ENCODE data around the gene MTHFR.

MTHFR gene

DNA sequence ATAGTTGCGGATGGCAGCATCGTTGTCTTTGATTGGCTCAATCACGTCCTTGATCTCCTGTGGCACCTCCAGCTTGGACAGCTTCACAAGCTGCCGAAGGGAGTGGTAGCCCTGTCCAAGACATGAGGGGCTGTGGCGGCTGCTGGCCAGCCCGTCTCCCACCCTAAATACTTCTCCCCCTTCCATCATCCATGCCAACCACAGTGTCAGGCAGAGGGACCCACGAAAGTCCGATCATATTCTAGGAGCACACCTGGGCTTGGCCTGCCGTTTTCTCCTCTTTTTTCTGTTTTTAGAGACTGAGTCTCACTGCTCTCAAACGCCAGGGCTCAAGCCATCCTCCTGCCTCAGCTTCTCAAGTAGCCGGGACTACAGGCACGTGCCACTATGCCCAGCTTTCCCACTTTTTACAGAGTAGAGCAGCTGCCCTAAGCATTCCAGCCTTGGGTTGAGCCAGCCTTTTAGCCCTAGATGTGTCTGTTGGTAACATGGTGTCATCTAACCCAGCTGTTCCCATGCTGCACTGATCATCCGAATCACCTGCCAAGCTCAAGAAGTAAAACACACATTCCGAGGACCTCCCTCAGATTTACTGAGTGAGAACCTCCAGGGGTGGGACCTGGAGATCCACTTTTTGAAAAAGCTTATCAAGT lies 10.4 kb downstream of the MTHFR start:
- DNase-seq: no peak

DNA sequence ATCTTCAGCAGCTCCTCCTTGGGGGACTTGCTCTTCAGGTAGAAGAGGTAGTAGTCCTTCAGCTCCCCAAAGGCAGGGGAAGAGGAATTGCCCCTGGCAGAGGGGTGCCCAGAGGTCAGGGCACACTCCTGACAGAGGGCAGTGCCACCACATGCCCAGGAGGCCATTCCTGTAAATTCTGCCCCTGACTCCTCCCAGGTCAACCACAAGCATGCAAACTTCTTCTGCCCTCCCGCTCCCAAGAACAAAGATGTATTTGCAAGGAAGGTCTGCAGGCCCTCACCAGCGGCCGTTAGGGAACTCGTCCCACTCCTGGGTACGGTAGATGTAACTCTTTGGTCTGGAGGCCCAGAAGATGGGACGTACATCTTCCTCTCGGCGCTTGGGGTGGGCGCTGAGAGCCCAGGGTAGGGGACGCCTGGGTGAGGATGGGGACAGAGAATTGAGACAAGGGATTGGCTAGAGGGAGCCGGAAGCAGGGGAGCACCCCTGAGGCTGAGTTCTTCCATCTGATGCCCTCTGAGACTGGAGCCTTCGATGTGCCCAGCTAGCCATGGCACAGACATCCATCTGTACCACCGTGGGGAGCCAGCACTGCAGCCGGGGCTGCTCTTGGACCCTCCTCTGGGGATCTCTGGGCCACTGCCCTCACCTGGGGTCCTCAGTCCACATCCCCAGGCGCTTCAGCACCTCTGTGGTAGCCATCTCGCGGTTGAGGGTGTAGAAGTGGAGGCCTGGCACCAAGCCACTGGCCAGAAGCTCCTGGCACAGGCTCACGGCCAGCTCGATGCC lies 11.1 kb downstream of the MTHFR start:
- DNase-seq: no peak

DNA sequence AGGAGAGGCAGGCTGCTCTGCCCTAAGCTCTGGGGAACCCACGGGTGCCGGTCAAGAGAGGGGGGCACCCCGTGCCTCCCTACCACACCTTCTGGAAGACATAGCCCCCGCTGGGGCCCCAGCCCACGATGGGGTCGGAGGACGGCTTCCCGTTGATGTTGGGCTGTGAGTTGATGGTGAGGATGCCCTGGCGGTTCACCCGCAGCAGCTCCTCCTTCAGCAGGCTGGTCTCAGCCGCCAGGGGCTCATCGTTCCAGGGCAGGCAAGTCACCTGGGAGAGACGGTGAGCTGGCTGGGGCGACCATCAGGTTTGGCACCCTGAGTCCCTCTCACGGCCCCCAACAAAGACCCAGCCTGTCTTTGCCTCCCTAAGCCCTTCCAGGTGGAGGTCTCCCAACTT lies 11.9 kb downstream of the MTHFR start:
- DNase-seq: no peak

GRCh38 chr1:11792106-11792505 lies 13.7 kb downstream of the MTHFR start:
- no peak for DNase-seq

DNA sequence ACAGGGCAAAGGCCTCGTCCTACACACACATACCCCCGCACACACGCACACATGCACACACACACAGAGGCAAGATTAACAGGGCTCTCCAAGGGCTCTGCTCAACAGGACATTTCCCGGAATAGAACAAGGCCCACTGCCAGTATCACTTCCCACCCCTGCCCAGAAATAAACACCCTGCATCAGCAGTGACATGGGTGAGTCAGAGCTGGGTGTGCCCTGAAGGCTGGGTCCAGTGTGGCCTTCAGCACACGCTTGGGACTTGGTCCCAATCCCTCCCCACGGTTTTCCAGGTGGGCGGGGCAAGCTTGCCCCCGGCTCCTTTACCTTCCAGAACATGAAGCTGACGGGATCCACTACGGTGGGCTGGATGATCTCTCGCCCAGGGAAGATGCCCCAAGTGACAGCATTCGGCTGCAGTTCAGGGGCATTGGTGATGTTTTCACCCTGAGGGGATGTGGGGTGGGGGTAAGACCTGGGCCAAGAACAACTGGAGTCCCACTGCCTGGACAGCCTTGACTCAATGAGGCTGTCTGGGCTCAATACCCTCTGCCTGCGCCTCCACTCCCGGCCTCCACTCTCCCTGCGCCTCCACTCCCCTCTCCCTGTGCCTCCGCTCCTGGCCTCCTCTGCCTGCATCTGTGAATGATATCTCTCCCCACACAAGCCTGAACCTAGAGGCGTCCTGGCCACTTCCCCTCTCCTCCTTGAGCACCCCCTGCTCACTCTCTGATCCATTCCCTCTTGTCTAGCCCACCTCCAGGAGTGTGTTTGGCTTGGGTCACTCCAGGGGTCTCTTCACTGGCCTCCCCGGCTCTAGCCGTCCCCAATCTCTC lies 14.7 kb downstream of the MTHFR start:
- DNase-seq: no peak

DNA sequence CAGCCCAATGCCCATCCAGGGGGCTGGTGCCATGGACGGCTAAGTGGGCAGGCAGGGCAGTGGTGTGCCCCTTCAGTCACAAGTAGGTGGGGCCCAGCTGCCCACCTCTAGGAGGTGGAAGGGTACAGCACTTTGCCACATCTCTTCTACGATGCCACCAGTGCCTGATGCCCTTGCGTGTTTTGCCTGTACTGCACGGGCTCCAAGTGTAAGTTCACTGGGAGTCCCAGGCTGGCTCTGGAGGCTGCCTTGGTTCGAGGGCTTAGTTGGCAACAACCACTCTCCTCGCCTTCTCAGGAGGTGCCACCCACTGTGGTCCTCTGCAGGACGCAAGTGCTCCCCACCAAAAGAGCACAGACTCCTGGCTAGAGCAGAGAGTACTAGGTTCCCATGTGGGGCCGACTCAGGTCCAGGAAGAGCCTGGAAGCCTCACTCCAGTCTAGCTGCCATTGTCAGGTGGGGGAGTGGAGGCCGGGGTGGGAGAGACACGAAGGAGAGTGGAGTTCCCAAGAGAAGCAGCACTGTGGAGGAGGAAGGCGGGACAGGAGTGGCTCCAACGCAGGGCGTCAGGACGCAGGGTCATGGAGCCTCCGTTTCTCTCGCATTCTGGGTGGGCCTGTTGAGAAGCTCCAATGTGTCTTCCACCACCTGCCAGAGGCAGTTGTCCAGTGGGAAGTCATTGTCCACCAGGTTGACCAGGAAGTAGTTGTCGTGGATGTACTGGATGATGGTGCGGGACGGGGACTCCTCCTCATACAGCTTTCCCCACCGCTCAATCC lies 15.5 kb downstream of the MTHFR start:
- no peak for DNase-seq

GRCh38 chr1:11789126-11790067 lies 16.4 kb downstream of the MTHFR start:
- no peak for DNase-seq

DNA sequence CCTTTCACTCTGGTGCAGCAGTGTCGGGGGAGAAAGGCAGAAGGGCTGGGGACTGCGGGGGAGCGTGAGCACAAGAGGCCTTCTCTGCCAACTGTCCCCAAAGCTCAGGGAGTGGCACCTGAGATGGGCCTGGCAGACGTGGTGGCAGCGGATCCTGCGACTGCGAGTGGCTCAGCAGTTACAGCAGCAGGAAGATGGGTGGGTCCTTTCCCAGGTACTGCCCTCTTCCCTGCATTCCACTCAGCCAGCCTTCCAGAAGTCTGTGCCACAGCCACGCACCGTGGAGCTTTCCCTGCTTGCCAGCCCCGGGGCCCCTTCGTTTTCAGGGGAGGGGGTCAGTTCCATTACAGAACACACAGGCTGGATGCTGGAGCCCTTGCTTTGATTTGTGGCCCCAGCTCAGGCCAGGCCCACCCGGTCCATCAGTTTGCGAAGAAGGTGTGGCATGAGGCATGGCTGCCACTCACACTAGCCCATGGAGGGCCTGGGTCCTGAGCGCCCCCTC lies 17.2 kb downstream of the MTHFR start:
- no peak for DNase-seq

- DNase-seq: no peak
Observed at GRCh38 chr1:11787804-11788436, 17.8 kb downstream of the MTHFR start.

DNA sequence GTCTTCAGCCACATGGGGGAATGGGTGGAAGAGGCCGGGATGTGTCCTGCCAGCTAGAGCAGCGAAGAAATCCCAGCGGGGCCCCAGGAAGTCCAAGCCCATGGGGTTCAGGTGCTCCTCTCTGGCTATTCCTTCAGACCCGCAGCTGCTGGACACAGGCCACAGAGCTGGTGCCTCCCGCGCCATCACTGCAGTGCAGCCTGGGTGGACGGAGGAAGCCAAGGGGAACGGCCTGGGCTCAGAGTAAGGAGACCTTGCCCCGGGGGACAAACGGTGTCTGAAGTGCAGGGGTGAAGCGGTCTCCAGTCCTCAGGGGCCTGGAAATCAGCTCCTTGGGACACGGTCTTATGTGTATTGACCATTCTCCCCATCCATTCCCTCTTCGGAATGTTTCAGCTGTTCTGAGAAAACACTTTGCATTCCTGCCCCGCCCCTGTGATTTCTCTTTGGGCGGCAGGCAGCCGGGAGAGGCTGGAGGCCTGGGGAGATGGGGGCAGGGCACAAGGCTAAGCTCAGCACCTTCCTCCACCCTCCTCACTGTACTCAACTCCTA lies 18.4 kb downstream of the MTHFR start:
- DNase-seq: no peak

GRCh38 chr1:11786168-11786567 lies 19.6 kb downstream of the MTHFR start:
- DNase-seq: no peak

DNA sequence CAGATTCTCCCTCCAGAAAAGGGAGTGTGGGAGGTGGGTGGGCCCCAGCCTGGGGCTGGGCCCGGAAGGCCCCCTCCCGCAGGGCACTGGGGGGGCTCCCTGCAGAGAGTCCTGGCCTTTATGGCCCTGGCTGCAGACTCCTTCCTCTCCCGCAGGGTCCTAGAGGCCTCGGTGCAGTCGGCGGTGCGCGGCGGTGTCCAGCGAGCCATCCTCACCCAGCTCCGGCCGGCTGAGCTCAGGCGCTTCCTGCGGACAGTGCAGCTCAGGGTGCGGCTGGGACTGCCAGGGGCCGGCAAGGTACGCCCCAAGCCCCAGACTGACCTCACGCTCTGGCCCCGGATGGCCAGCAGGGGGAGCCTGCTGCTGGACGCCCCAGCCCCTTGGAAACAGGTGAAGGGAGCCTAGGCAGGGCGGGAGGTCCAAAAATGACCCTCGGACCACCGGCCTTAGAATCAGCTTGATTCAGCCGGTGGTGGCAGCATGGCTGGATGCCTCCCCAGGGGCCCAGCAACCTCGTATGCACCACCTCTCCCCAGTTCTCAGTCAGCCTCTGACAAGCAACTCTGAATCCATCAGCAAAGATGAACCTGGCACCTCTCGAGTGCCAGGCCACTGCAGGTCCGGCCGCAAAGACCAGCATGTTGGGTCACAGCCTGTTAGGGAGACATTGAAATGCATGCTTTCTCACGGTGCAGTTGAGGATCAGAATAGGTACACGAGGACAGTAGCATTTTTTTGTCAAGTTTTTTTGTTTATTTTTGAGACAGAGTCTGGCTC lies 20.6 kb downstream of the MTHFR start:
- peak; percentile 12 for DNase-seq

- DNase-seq: no peak
Observed at GRCh38 chr1:11784256-11784992, 21.3 kb downstream of the MTHFR start.

- no peak for DNase-seq
Observed at GRCh38 chr1:11783556-11783955, 22.2 kb downstream of the MTHFR start.

- DNase-seq: no peak
Observed at GRCh38 chr1:11782127-11782708, 23.5 kb downstream of the MTHFR start.

GRCh38 chr1:11781297-11781696 lies 24.5 kb downstream of the MTHFR start:
- no peak for DNase-seq

DNA sequence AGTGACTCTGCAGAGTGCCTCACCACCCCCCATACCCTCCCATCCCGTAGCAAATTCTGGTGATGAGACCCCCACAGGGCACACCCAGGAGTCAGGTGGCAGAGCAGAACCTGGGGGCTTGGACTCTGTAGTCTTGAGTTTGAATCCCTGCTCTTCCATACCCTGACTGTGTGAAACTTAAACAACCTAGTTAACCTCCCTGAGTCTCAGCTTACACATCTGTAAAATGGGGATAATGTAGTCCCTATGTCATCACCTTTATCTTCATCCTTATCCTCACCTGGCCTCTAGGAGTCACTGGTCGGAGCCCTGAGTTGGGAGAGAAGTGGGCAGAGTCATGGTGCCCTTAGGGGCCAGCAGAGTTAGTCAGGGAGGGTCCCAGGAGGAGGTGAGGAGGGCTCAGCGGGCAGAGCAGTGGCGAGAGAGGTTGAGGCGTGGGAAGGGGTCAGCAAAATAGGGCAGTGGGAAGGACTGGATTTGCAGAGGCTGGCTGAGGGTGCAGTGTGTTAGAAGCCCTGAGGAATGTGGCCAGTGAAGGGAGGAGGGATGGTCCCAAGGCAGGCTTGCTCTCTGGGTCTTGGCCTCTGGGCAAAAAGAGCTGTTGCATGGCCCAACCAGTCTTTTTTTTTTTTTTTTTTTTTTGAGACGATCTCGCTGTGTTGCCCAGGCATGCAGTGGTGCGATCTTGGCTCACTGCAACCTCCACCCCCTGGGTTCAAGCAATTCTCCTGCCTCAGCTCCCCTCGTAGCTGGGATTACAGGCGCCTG lies 25.2 kb downstream of the MTHFR start:
- no peak for DNase-seq
